Retinal pigment epithelial cell (primary cell): ENCODE results near the gene TCEAL9.

Source experiments
- DNase-seq: peaks from one replicate; pipeline ENCODE4 v3.0.0-alpha.2; 2010; ENCODE audit warnings: low read depth
- H3K4me3 ChIP-seq: 2 replicates; pipeline ENCODE4 v1.5.1; 2011; ENCODE audit warnings: mild to moderate bottlenecking, low read length, control low read depth, moderate library complexity
- CTCF ChIP-seq: conservative IDR thresholded peaks from 2 replicates; pipeline ENCODE4 v1.5.1; 2011; ENCODE audit warnings: low read depth, low read length, control low read depth, inconsistent platforms

TCEAL9 gene

GRCh38 chrX:103360092-103360491 lies 3.8 kb downstream of the TCEAL9 start:
- no peak for TF ChIP-seq CTCF
- H3K4me3 ChIP-seq = no peak overlapping the region
- no peak for DNase-seq

- no peak for DNase-seq
- no peak overlapping the region for H3K4me3 ChIP-seq
- no peak for TF ChIP-seq CTCF
Measured at GRCh38 chrX:103360916-103361315, 4.6 kb downstream of the TCEAL9 start.

- no peak overlapping the region for H3K4me3 ChIP-seq
- DNase-seq = no peak
- no peak for TF ChIP-seq CTCF
Measured at GRCh38 chrX:103361798-103362197, 5.5 kb downstream of the TCEAL9 start.

GRCh38 chrX:103362474-103362873 lies 6.2 kb downstream of the TCEAL9 start:
- H3K4me3 ChIP-seq = no peak overlapping the region
- no peak for TF ChIP-seq CTCF
- no peak for DNase-seq

- no peak for TF ChIP-seq CTCF
- DNase-seq = no peak
- H3K4me3 ChIP-seq = no peak overlapping the region
Measured at GRCh38 chrX:103363046-103363445, 6.7 kb downstream of the TCEAL9 start.

- DNase-seq = no peak
- TF ChIP-seq CTCF = no peak
- no peak overlapping the region for H3K4me3 ChIP-seq
Measured at GRCh38 chrX:103367502-103367901, 11.2 kb downstream of the TCEAL9 start.

- no peak for DNase-seq
- no peak overlapping the region for H3K4me3 ChIP-seq
- no peak for TF ChIP-seq CTCF
Measured at GRCh38 chrX:103369479-103369878, 13.2 kb downstream of the TCEAL9 start.
